Colonic mucosa (tissue), 4 donors: ENCODE measurements around the gene LGI4. TPM values are rescaled to one million over a fixed set of nuclear protein-coding genes. Genes with fewer than 3 reads are reported as not detected.

Source experiments
- DNase-seq: peaks from one replicate; pipeline ENCODE4 v3.0.0-alpha.2; 2020
- H3K27ac ChIP-seq: fragments of 200-600 bp; one replicate; pipeline ENCODE4 v1.8.0; 2021
- H3K27me3 ChIP-seq: fragments of 200-600 bp; one replicate; pipeline ENCODE4 v1.8.0; 2021
- H3K36me3 ChIP-seq: fragments of 200-600 bp; one replicate; pipeline ENCODE4 v1.8.0; 2021
- H3K4me1 ChIP-seq: fragments of 200-600 bp; one replicate; pipeline ENCODE4 v1.8.0; 2021; ENCODE audit warnings: mild to moderate bottlenecking
- H3K4me3 ChIP-seq: fragments of 200-600 bp; one replicate; pipeline ENCODE4 v1.8.0; 2021
- H3K9ac ChIP-seq, 2 donors: one replicate each; pipeline ENCODE4 v1.7.0; 2013; ENCODE audit warnings: control low read depth in 2 of 2, low read depth in 2 of 2, low read length in 2 of 2
- H3K9me3 ChIP-seq: fragments of 200-600 bp; one replicate; pipeline ENCODE4 v1.8.0; 2021
- CTCF ChIP-seq: fragments of 200-600 bp; IDR thresholded peaks from one replicate; pipeline ENCODE4 v1.8.0; 2022; ENCODE audit warnings: antibody characterized with exemption, mild to moderate bottlenecking
- intact Hi-C: fragments of 100-400 bp; cut with DNase I; formaldehyde crosslinking; loops from one replicate; pipeline ENCODE4 v1.14.1; 2022
- total RNA-seq, 2 donors: library from RNA; stranded (reverse); fragmentation: NEBNext Ultra II Directional in 1 of 2; extraction: Animal tissue kit (Norgen Biotek cat#: 25700) in 1 of 2; gene quantifications; one replicate each; pipeline ENCODE4 v1.2.1, GENCODE V29; 2021
- donor health status: healthy.
- donor health status: DM: no; HTN: no; CAD: no.
- donor health status: DM: no; HTN: no; CAD: no.

The LGI4 gene
- total RNA-seq, 2 donors from 2014 or later = 5.8 to 10.2 TPM

- peaks cover 3% of the 10 kb centered on the region for H3K4me1 ChIP-seq
- H3K9me3 ChIP-seq = no peaks in the 10 kb centered on the region
- peak overlapping the region; percentile 85 to 97 for H3K9ac ChIP-seq
- intact Hi-C loops = no loop called here
- no peaks in the 10 kb centered on the region for H3K27me3 ChIP-seq
- H3K36me3 ChIP-seq = no peaks in the 10 kb centered on the region
- DNase-seq = peak; percentile 86
- peak overlapping the region; percentile 53 for H3K4me3 ChIP-seq
- TF ChIP-seq CTCF = no peak
- peak overlapping the region; percentile 92 for H3K27ac ChIP-seq
Measured at GRCh38 chr19:35116072-35116801, 18.6 kb downstream of the LGI4 start.

GRCh38 chr19:35115177-35115951 lies 19.5 kb downstream of the LGI4 start, which contains the start of gene FXYD3:
Gene FXYD3 (plus strand): TSS chr19:35115823. CDS start chr19:35119377, 3,554 bp downstream.
- TF ChIP-seq CTCF = no peak
- peak; percentile 88 for DNase-seq
- no peaks in the 10 kb centered on the region for H3K4me1 ChIP-seq
- H3K27me3 ChIP-seq = no peaks in the 10 kb centered on the region
- intact Hi-C loops = loop anchor here (2.0 kb wide), 1 partner anchor 19 kb away; the partner anchor contains the start of gene LGI4
- peak within 1 kb of the TSS; percentile 92 for H3K27ac ChIP-seq
- H3K9ac ChIP-seq = peak within 1 kb of the TSS; percentile 85 to 97
- peak within 1 kb of the TSS; percentile 53 for H3K4me3 ChIP-seq
- no peaks in the 10 kb centered on the region for H3K36me3 ChIP-seq
- no peaks in the 10 kb centered on the region for H3K9me3 ChIP-seq

GRCh38 chr19:35114353-35115176 lies 20.3 kb downstream of the LGI4 start:
- no peaks in the 10 kb centered on the region for H3K9me3 ChIP-seq
- H3K9ac ChIP-seq = peak overlapping the region; percentile 79 to 97
- H3K27ac ChIP-seq = peak overlapping the region; percentile 92
- H3K27me3 ChIP-seq = no peaks in the 10 kb centered on the region
- H3K4me3 ChIP-seq = peak overlapping the region; percentile 32
- H3K4me1 ChIP-seq = no peaks in the 10 kb centered on the region
- intact Hi-C loops = loop anchor here (2.0 kb wide), 1 partner anchor 20 kb away; the partner anchor contains the start of gene LGI4
- peak; percentile 95 for TF ChIP-seq CTCF
- DNase-seq = peak; percentile 86
- no peaks in the 10 kb centered on the region for H3K36me3 ChIP-seq

- Histone ChIP-seq H3K9me3 (no peaks in the 10 kb centered on the region), H3K36me3 (no peaks in the 10 kb centered on the region), H3K4me1 (peaks cover 6% of the 10 kb centered on the region), H3K27me3 (no peaks in the 10 kb centered on the region), H3K27ac (no peak overlapping the region), H3K9ac (no peak overlapping the region), H3K4me3 (no peak overlapping the region)
- no peak for DNase-seq
- no peak for TF ChIP-seq CTCF
- intact Hi-C loops = no loop called here
Measured at GRCh38 chr19:35112995-35113688, 21.7 kb downstream of the LGI4 start.
